Smooth muscle cell (in vitro differentiated cells): ENCODE results near the gene IQCC. TPM values are rescaled to one million over a fixed set of nuclear protein-coding genes. Genes with fewer than 3 reads are reported as not detected.
A peak's percentile ranks its signal among the peaks of the same experiment; 100 is the strongest.

ENCODE experiments used
- DNase-seq: peaks from one replicate; lab custom pipeline; 2025; ENCODE audit not compliant: unreplicated experiment; lab: John Stamatoyannopoulos, UW
- H2AFZ ChIP-seq: fragments of 200-600 bp; sonication (generic); 2 replicates; pipeline ENCODE4 v1.6.0; 2016; ENCODE audit warnings: antibody characterized with exemption, low read depth, mild to moderate bottlenecking
- H3F3A ChIP-seq: fragments of 200-600 bp; sonication (generic); 2 replicates; pipeline ENCODE4 v1.6.0; 2017; ENCODE audit warnings: antibody characterized with exemption, low read depth
- H3K27ac ChIP-seq: fragments of 200-600 bp; sonication (generic); 2 replicates; pipeline ENCODE4 v1.5.1; 2016; ENCODE audit warnings: low read depth, mild to moderate bottlenecking
- H3K27me3 ChIP-seq: fragments of 200-600 bp; sonication (generic); 2 replicates; pipeline ENCODE4 v1.6.1; 2016; ENCODE audit warnings: low read depth, mild to moderate bottlenecking
- H3K36me3 ChIP-seq: fragments of 200-600 bp; sonication (generic); 2 replicates; pipeline ENCODE4 v1.5.1; 2016; ENCODE audit warnings: low read depth
- H3K4me1 ChIP-seq: fragments of 200-600 bp; sonication (generic); 2 replicates; pipeline ENCODE4 v1.5.1; 2016; ENCODE audit warnings: low read depth
- H3K4me2 ChIP-seq: fragments of 200-600 bp; sonication (generic); 2 replicates; pipeline ENCODE4 v1.6.0; 2016; ENCODE audit warnings: mild to moderate bottlenecking
- H3K4me3 ChIP-seq: fragments of 200-600 bp; sonication (generic); 2 replicates; pipeline ENCODE4 v1.5.1; 2016; ENCODE audit warnings: mild to moderate bottlenecking
- H3K79me2 ChIP-seq: fragments of 200-600 bp; sonication (generic); 2 replicates; pipeline ENCODE4 v1.6.0; 2016; ENCODE audit warnings: low read depth, mild to moderate bottlenecking
- H3K9ac ChIP-seq: fragments of 200-600 bp; sonication (generic); 2 replicates; pipeline ENCODE4 v1.6.0; 2016; ENCODE audit warnings: low read depth
- H3K9me3 ChIP-seq: fragments of 200-600 bp; sonication (generic); replicated peaks from 2 replicates; pipeline ENCODE4 v1.5.1; 2016; ENCODE audit warnings: low read depth
- H4K20me1 ChIP-seq: fragments of 200-600 bp; sonication (generic); 2 replicates; pipeline ENCODE4 v1.6.0; 2016; ENCODE audit warnings: low read depth
- WGBS: methylation state at CpG from one replicate; pipeline ENCODE4 v1.1.7; 2016; ENCODE audit warnings: low lambda C conversion rate; 5-methylcytosine and 5-hydroxymethylcytosine counted together
- polyA plus RNA-seq: library from polyadenylated mRNA; unstranded; fragments of >200 nt; fragmentation: Nextera tagmentation; extraction: Ambion mirVana; gene quantifications from 2 replicates; pipeline ENCODE4 v1.2.1, GENCODE V29; 2016
- total RNA-seq: library from RNA; depleted of rRNA; stranded (reverse); fragments of >200 nt; gene quantifications from 2 replicates; pipeline ENCODE4 v1.2.3, GENCODE V29; 2014
- TF ChIP-seq, protein P1 (sequence below): fragments of 200-600 bp; sonication (generic); IDR thresholded peaks from 2 replicates; pipeline ENCODE4 v1.5.1; 2017; ENCODE audit warnings: borderline replicate concordance, mild to moderate bottlenecking, antibody characterized with exemption; ENCODE audit not compliant: insufficient read depth, poor library complexity, severe bottlenecking

IQCC gene
- total and polyA plus RNA-seq, 2 experiments from 2014 or later, result 2.4 to 3.1 TPM

DNA sequence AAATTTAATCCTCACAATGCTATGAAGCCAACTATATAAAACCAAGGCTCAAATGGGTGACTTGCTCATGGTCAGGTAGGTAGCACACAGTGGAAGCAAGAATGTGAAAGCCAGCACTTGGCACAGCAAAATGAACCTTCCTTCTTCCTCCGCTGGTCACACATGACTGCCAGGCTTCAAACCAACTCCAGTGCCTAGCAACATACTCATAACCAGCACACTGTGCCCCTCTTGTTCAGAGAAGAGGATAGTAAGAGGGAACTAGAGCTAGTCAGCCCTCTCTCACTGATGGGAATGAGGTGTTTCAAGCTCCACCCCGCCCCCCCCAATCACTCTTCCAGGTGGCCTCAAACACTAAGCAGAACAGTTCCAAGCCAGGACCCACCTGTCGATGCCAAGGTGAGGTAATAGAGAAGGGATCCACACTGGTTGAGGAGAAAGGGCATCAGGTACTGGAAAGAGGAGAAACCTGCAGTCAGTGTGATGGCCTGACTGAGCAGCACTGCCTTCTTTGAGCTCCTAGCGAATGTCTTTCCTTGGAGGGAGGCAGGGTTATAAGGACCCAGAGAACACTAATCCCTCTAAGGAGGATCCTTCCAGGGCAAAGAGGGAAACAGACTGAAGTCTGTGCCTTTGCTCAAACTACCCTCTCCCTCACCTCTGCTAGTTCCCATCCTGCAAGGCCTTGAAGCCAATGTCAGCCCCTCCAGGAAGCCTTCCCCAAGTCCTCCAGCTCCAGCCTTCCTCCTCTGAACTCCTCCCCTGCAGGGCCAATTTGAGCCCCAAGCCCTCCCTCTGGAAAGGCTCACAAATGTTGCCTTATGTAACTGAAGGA lies 15.5 kb downstream of the IQCC start:
- Histone ChIP-seq H3K4me1 (peaks cover 15% of the 10 kb centered on the region), H2AFZ (peak overlapping the region; percentile 94), H3K9ac (peak overlapping the region; percentile 97), H3K4me2 (peak overlapping the region; percentile 91), H3K9me3 (no peaks in the 10 kb centered on the region), H3K4me3 (peak overlapping the region; percentile 98), H3K27me3 (no peaks in the 10 kb centered on the region), H3K79me2 (peaks cover 45% of the 10 kb centered on the region), H3K27ac (peak overlapping the region; percentile 95), H3F3A (no peaks in the 10 kb centered on the region), H3K36me3 (no peaks in the 10 kb centered on the region), H4K20me1 (no peaks in the 10 kb centered on the region)
- WGBS, result 95% methylated on average over 4 of the region's 4 CpGs
- TF ChIP-seq, protein P1, sequence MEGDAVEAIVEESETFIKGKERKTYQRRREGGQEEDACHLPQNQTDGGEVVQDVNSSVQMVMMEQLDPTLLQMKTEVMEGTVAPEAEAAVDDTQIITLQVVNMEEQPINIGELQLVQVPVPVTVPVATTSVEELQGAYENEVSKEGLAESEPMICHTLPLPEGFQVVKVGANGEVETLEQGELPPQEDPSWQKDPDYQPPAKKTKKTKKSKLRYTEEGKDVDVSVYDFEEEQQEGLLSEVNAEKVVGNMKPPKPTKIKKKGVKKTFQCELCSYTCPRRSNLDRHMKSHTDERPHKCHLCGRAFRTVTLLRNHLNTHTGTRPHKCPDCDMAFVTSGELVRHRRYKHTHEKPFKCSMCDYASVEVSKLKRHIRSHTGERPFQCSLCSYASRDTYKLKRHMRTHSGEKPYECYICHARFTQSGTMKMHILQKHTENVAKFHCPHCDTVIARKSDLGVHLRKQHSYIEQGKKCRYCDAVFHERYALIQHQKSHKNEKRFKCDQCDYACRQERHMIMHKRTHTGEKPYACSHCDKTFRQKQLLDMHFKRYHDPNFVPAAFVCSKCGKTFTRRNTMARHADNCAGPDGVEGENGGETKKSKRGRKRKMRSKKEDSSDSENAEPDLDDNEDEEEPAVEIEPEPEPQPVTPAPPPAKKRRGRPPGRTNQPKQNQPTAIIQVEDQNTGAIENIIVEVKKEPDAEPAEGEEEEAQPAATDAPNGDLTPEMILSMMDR, result no peak
- DNase-seq, result no peak

DNA sequence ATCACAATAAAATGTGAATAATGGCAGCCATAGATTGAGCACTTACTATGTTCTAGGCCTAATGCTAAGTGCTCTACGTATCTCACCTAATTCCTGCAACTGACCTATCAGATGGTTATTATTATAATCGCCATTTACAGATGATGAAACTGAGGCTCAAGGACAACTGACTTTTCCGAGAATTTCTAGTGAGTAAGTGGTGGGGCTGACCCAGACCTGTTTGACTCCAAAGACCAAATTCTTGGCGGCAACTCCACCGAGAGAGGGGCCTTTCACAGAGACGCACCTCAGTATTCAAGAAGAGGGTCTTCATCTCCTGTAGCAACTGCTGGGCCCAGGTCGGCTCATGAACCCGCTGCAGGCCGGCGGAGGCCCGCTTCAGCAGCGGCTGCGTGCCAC lies 16.1 kb downstream of the IQCC start:
- Histone ChIP-seq H2AFZ (peak overlapping the region; percentile 94), H3F3A (no peaks in the 10 kb centered on the region), H3K4me3 (peak overlapping the region; percentile 98), H3K79me2 (peaks cover 45% of the 10 kb centered on the region), H3K27me3 (no peaks in the 10 kb centered on the region), H3K27ac (peak overlapping the region; percentile 95), H3K9me3 (no peaks in the 10 kb centered on the region), H4K20me1 (no peaks in the 10 kb centered on the region), H3K4me1 (peaks cover 15% of the 10 kb centered on the region), H3K4me2 (peak overlapping the region; percentile 91), H3K9ac (peak overlapping the region; percentile 97), H3K36me3 (no peaks in the 10 kb centered on the region)
- TF ChIP-seq, protein P1, result no peak
- 8% methylated on average over 13 of the region's 13 CpGs for WGBS
- DNase-seq, result no peak

DNA sequence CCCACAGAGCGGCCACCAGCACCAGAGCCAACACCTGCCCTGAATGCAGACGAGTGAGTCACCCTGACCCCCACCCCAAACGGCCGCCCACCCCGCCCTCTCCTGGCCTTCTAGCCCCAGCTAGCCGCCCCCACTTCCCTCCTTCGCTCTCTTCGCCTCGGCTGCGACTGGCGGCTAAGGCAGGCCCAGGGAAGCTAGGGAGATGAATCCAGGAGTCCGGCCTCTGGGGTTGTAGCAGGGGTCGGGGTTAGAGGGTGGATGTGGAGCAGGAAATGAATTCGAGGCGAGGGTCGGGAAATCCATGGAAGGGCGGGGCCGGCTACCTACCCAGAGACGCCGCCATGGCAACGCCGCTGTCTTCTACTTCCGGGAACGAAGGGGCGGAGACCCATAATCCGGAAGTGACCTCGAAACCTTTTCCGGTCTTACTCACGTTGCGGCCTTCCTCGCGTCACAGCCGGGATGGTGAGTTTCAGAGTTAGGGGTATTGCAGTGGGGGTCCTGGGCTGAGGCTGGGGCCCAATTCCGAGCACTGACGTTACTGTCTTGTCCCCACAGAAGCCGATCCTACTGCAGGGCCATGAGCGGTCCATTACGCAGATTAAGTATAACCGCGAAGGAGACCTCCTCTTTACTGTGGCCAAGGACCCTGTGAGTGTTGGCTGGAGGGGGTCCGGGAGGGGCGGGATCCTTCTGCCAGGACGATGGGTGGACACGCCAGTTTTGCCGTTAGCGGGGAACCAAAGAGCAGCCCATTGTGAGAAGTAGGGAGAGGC lies 16.7 kb downstream of the IQCC start, which contains the start of the genes EIF3I and TMEM234:
TSS of gene EIF3I (plus strand) at position 428 of the 776 bp plus-strand sequence. CDS start at position 463, 35 bp downstream.
TSS of gene TMEM234 (minus strand) at position 374 of the 776 bp plus-strand sequence. CDS start at position 343, 31 bp downstream.
- no peaks in the 10 kb centered on the region for H3K27me3 ChIP-seq
- peaks cover 15% of the 10 kb centered on the region for H3K4me1 ChIP-seq
- H2AFZ ChIP-seq, result peak within 1 kb of the TSS; percentile 94
- peak within 1 kb of the TSS; percentile 98 for H3K4me3 ChIP-seq
- no peaks in the 10 kb centered on the region for H3K36me3 ChIP-seq
- no peaks in the 10 kb centered on the region for H4K20me1 ChIP-seq
- peak; percentile 39 for DNase-seq
- TF ChIP-seq, protein P1, result no peak
- no peaks in the 10 kb centered on the region for H3F3A ChIP-seq
- H3K9me3 ChIP-seq, result no peaks in the 10 kb centered on the region
- peaks cover 45% of the 10 kb centered on the region for H3K79me2 ChIP-seq
- H3K9ac ChIP-seq, result peak within 1 kb of the TSS; percentile 97
- peak within 1 kb of the TSS; percentile 95 for H3K27ac ChIP-seq
- under 1% methylated on average over 43 of the region's 46 CpGs for WGBS
- H3K4me2 ChIP-seq, result peak within 1 kb of the TSS; percentile 91
